Ovary (tissue), 3 donors: ENCODE data around the gene LYRM4.

Experiments
- CTCF ChIP-seq, 3 donors: fragments of 450-650 bp in 2 of 3; fragments of 200-600 bp in 1 of 3; IDR thresholded peaks; one replicate each; pipeline versions ENCODE4 v1.5.1 to v1.8.0; 2016 to 2022; ENCODE audit warnings: antibody characterized with exemption in 3 of 3, mild to moderate bottlenecking in 1 of 3
- POLR2A ChIP-seq: fragments of 450-650 bp; IDR thresholded peaks from one replicate; pipeline ENCODE4 v1.6.1; 2017; ENCODE audit warnings: antibody characterized with exemption, mild to moderate bottlenecking, moderate library complexity
- donor health status: DM: no; HTN: no; CAD: no.

GRCh38 chr6:5124526-5124925, 136.2 kb downstream of the LYRM4 start:
- TF ChIP-seq CTCF (IDR thresholded peaks at IDR 0.05) (no peak), POLR2A (no peak)
